ENCODE results near the gene AFF2. TPM values are rescaled to one million over a fixed set of nuclear protein-coding genes. Genes with fewer than 3 reads are reported as not detected.

AFF2 gene
- total RNA-seq, 1 donor from 2014 or later, result 13.4 TPM

DNA sequence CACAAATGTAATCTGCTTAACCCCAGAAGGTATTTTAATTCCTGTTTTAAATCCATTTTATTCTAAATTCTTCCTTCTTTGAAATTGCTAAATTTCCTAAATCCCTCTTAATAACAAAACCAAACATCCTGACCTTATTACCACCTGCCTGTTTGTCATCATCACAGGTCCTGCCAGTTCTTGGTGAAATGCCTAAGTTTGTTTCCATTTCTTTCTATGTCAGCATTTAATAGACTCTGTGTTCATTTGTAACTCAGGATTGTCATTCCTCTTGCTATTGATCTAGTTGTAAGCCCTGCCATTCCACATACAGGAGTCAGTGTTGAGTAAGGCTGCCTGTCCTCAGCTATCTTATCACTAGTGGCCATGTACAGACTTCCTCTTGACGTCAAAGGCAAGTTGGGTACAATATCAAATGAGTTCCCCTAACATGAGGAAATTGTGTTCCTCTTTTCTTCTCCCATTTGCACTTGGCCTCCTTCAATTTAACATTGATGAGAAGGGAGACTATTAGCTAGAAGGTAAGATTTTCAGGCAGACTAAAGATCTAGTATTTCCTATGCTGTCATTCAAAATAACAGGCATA lies 440.1 kb downstream of the AFF2 start:
- no peaks in the 10 kb centered on the region for H3K4me1 ChIP-seq
- no peak for ATAC-seq
- no peaks in the 10 kb centered on the region for H3K27me3 ChIP-seq
- intact Hi-C loops (cut with DNase I), result no loop called here
- H3K4me3 ChIP-seq, result no peak overlapping the region
- no peak for DNase-seq
- no peaks in the 10 kb centered on the region for H3K9me3 ChIP-seq
- no peak overlapping the region for H3K27ac ChIP-seq
- no peaks in the 10 kb centered on the region for H3K36me3 ChIP-seq
- TF ChIP-seq, protein P1, sequence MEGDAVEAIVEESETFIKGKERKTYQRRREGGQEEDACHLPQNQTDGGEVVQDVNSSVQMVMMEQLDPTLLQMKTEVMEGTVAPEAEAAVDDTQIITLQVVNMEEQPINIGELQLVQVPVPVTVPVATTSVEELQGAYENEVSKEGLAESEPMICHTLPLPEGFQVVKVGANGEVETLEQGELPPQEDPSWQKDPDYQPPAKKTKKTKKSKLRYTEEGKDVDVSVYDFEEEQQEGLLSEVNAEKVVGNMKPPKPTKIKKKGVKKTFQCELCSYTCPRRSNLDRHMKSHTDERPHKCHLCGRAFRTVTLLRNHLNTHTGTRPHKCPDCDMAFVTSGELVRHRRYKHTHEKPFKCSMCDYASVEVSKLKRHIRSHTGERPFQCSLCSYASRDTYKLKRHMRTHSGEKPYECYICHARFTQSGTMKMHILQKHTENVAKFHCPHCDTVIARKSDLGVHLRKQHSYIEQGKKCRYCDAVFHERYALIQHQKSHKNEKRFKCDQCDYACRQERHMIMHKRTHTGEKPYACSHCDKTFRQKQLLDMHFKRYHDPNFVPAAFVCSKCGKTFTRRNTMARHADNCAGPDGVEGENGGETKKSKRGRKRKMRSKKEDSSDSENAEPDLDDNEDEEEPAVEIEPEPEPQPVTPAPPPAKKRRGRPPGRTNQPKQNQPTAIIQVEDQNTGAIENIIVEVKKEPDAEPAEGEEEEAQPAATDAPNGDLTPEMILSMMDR (IDR thresholded peaks at IDR 0.05), result no peak

DNA sequence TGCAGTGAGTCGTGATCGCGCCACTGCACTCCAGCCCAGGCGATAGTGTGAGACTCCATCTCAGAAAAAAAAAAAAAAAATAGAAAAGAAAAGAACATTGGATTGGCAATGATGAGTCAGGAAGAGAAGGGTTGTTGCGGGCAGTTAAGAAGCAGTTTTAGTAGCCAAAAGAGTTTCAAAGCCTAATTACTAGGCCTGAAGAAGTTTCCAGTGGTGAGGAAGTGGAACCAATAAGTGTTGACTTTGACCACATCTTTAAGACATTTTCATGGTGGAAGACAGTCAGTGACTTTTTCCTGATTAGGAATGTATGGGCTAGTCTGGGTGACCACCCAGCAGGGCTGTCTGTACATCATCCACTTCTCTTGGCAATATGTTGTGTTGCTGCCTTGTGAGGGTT lies 442.3 kb downstream of the AFF2 start:
- ATAC-seq, result no peak
- Histone ChIP-seq H3K9me3 (no peaks in the 10 kb centered on the region), H3K27me3 (no peaks in the 10 kb centered on the region), H3K4me3 (no peak overlapping the region), H3K27ac (no peak overlapping the region), H3K36me3 (no peaks in the 10 kb centered on the region), H3K4me1 (no peaks in the 10 kb centered on the region)
- no peak for DNase-seq
- TF ChIP-seq, protein P1 (IDR thresholded peaks at IDR 0.05), result no peak
- intact Hi-C loops (cut with DNase I), result no loop called here

DNA sequence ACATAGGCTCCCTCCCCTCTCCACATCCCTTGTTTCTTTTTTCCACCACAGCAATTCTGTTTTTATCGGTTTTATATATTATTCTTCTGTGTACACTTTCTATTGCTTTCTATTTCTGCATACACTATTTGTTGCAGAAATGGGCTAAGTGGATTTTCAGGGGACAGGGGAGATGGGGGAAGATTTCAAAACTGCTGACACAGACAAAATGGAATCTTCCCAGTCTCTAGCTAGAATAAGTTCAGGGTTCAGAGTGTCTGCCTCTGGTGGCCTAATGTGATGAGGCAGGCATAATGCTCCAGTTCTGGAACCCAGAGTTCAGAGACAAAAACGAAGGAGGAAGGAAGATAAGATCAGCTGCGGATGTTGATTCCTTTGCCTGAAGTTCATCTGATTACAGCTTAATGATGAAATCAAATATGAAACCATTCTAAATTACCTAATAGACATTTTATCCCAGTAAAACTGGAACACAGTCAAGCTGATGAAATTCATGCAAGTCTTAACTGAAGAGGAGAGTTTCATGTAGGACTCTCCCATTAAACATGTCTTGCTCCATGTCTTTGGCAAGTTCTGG lies 447.1 kb downstream of the AFF2 start:
- intact Hi-C loops (cut with DNase I), result no loop called here
- Histone ChIP-seq H3K27me3 (no peaks in the 10 kb centered on the region), H3K27ac (no peak overlapping the region), H3K36me3 (no peaks in the 10 kb centered on the region), H3K4me1 (no peaks in the 10 kb centered on the region), H3K4me3 (no peak overlapping the region), H3K9me3 (no peaks in the 10 kb centered on the region)
- TF ChIP-seq, protein P1 (IDR thresholded peaks at IDR 0.05), result no peak
- no peak for DNase-seq
- ATAC-seq, result no peak

DNA sequence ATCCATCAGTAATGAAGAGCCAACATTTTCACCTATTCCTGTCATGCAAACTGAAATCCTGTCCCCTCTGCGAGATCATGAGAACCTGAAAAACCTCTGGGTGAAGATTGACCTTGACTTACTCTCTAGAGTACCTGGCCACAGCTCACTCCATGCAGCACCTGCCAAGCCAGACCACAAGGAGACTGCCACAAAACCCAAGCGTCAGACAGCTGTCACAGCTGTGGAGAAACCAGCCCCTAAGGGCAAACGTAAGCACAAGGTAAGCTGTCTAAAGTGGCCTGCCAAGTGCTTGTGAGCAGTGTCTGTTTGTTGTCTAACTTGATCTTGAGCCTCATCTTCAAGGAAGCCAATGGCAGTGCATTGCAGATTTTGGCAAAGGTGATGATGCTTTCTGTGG lies 455.9 kb downstream of the AFF2 start:
- no peaks in the 10 kb centered on the region for H3K27me3 ChIP-seq
- H3K36me3 ChIP-seq, result no peaks in the 10 kb centered on the region
- H3K4me3 ChIP-seq, result no peak overlapping the region
- H3K4me1 ChIP-seq, result no peaks in the 10 kb centered on the region
- intact Hi-C loops (cut with DNase I), result no loop called here
- no peak for DNase-seq
- ATAC-seq, result no peak
- H3K27ac ChIP-seq, result no peak overlapping the region
- TF ChIP-seq, protein P1 (IDR thresholded peaks at IDR 0.05), result no peak
- no peaks in the 10 kb centered on the region for H3K9me3 ChIP-seq

DNA sequence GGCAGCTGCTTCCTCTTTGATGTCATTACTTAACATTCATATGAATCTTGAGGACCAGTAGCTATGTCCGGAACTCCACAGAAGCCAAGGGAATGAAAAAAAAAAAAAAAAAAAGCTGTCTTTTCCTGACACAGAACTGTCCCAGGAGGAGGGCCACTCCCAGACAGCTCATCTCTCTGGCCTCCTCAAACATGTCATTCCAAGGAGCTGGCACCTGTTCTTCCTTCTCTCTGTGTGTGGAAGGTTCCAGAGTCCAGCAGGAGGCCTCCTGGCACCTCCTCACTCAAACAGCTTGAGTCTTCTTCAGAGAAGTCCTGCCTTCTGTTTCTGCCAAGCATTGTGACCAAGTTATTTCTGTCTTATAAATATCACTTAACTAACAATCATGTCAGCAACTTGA lies 458.5 kb downstream of the AFF2 start:
- ATAC-seq (no peak), DNase-seq (no peak)
- Histone ChIP-seq H3K4me3 (no peak overlapping the region), H3K4me1 (no peaks in the 10 kb centered on the region), H3K27me3 (no peaks in the 10 kb centered on the region), H3K27ac (no peak overlapping the region), H3K36me3 (no peaks in the 10 kb centered on the region), H3K9me3 (no peaks in the 10 kb centered on the region)
- intact Hi-C loops (cut with DNase I), result no loop called here
- TF ChIP-seq, protein P1 (IDR thresholded peaks at IDR 0.05), result no peak

DNA sequence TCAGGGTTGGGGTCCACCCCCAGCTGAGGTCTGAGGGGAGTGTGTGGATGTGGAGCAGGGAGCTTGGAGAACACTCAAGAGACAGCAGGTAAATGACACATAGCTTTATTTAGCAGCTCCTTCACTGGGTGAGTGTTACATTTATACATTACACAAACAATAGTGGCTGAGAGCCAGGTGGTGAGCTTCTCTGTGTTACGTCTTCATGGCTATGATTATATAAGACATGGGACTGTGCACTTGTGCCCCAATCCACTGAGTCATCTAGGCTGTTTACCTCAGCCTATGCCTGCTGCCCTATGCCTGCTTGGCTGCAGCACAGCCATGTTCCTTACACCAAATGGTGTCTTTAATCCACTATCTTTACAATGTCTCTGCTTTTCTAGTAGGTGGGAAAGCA lies 459.6 kb downstream of the AFF2 start:
- ATAC-seq (no peak), DNase-seq (no peak)
- no peak overlapping the region for H3K4me3 ChIP-seq
- H3K36me3 ChIP-seq, result no peaks in the 10 kb centered on the region
- no peaks in the 10 kb centered on the region for H3K9me3 ChIP-seq
- no peaks in the 10 kb centered on the region for H3K4me1 ChIP-seq
- H3K27ac ChIP-seq, result no peak overlapping the region
- TF ChIP-seq, protein P1 (IDR thresholded peaks at IDR 0.05), result no peak
- no peaks in the 10 kb centered on the region for H3K27me3 ChIP-seq
- intact Hi-C loops (cut with DNase I), result no loop called here

Measured in upper lobe of right lung (tissue), 1 donor.